Airway epithelial cell (primary cell): ENCODE results near the gene FSD1. TPM values are rescaled to one million over a fixed set of nuclear protein-coding genes. Genes with fewer than 3 reads are reported as not detected.

Source experiments
- total RNA-seq: library from RNA; depleted of rRNA; stranded (reverse); fragments of >200 nt; gene quantifications from 2 replicates; pipeline ENCODE4 v1.2.3, GENCODE V29; 2015

Gene FSD1
- total RNA-seq = 5.1 and 6.4 TPM in 2 replicates

DNA sequence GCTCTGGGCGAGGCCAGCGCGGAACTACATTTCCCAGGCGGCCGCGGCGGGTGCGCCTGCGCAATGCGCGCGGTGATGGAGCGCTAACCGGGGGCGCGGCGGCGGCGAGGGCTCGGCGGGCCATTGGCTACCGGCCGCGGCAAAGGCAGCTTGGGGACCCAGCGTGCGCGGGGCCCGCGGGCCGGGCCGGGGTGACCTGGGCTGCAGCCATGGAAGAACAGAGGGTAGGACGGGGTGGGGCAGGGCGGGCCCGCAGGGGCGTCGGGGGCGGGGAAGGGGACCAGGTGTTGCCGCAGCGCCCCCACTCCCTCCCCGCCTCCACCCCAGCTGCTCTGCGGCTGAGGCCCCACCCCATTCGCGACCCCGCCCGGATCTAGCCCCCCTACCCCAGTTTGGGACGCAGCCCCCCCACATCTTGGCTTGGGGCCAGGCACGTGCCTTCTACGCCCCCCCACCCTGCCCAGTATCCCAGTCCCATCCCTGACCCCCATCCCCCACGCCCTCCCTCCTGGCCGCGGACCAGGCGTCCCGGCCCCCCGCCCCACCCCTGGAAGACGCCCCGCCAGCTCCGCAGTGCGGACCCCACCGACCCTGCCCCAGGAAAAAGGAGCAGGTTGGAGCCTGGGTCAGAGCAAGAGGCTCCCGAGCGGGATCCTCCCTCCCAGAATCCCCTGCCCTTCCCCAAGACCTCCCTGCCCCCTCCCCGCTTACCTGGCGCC lies at the start of gene FSD1:
Gene FSD1 (plus strand): TSS at position 61 of the 719 bp plus-strand sequence. CDS start 149 bp downstream, at position 210.

DNA sequence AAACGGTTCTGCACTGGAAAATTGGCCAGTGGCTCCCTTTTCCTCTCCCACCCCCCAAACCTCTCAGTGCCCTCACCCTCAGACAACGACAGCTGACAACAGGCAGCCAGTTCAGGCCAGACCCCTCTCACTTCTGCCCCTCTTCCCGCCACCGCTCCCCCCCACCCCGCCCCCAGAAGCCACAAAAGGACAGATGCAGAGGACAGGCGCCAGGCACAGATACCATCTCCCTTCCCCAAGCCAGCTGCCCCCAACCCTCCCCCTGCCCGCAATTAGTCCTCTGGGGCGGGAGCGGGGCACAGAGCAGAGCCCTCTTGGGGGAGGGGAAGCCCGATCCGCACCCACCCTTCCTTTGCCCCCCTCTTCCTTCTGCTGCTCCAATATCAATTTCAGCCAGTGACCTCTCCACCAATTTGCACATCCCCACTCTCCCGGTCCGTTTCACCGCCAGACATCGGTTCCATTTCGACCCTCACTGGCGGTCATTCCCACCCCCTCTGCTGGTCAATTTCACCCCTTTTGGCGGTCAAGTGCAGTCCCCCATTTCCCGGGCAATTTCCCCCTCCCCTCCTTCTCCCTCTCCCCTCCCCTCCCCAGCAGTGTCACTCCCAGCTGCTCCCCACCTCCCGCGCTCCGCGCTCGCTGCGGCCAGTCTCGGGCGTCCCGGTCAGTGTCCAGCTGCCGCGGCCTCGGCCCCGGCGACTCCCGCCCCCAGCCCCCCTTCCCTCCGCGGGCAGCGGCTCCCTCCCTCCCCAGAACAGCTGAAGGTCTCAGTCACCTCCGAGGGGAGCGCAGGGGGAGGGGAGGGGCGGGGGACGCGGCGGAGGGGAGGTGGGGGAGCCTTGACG lies 25.8 kb upstream of the FSD1 start, which contains the start of gene SHD:
Gene SHD (plus strand): TSS at position 848 of the 848 bp plus-strand sequence. CDS start 798 bp downstream, outside the sequence.

GRCh38 chr19:4302243-4302640 lies 2.2 kb upstream of the FSD1 start, which contains the start of gene TMIGD2:
Gene TMIGD2 (minus strand): TSS chr19:4302389. CDS start chr19:4302385, 4 bp downstream.

GRCh38 chr19:4338441-4339355 lies 34.3 kb downstream of the FSD1 start, which contains the start of gene STAP2:
Gene STAP2 (minus strand): TSS chr19:4338827. CDS start chr19:4338753, 74 bp downstream.

GRCh38 chr19:4343370-4344307 lies 39.2 kb downstream of the FSD1 start, which contains the start of gene MPND:
Gene MPND (plus strand): TSS chr19:4343562. CDS start chr19:4343594, 32 bp downstream.

Other genes with a start within 250 kb of the FSD1 start
- gene ZBTB7A, start 237.7 kb upstream of the FSD1 start, total RNA-seq = 59.9 and 61.2 TPM in 2 replicates
- gene MAP2K2, start 180.5 kb upstream of the FSD1 start, total RNA-seq = 151 and 165 TPM in 2 replicates
- not detected in 2 replicates for gene CREB3L3, start 151.0 kb upstream of the FSD1 start, total RNA-seq
- gene SIRT6, start 122.0 kb upstream of the FSD1 start, total RNA-seq = 31.9 and 41.1 TPM in 2 replicates
- gene ANKRD24, start 121.9 kb upstream of the FSD1 start, total RNA-seq = under 0.01 and 0.28 TPM in 2 replicates
- gene EBI3, start 75.1 kb upstream of the FSD1 start, total RNA-seq = not detected in 2 replicates
- gene YJU2, start 57.5 kb upstream of the FSD1 start, total RNA-seq = 29.7 and 29.8 TPM in 2 replicates
- not detected in 2 replicates for gene SHD, start 25.3 kb upstream of the FSD1 start, total RNA-seq
- gene TMIGD2, start 2.2 kb upstream of the FSD1 start, total RNA-seq = not detected in 2 replicates
- gene STAP2, start 34.2 kb downstream of the FSD1 start, total RNA-seq = 105 and 110 TPM in 2 replicates
- 5.8 and 7.2 TPM in 2 replicates for gene MPND, start 39.0 kb downstream of the FSD1 start, total RNA-seq
- gene SH3GL1, start 95.9 kb downstream of the FSD1 start, total RNA-seq = 111 and 144 TPM in 2 replicates
- gene CHAF1A, start 98.0 kb downstream of the FSD1 start, total RNA-seq = 18.5 and 22.4 TPM in 2 replicates
- 51.6 and 55.9 TPM in 2 replicates for gene UBXN6, start 153.2 kb downstream of the FSD1 start, total RNA-seq
- gene HDGFL2, start 167.7 kb downstream of the FSD1 start, total RNA-seq = 70.5 and 81.0 TPM in 2 replicates
- gene PLIN4, start 213.9 kb downstream of the FSD1 start, total RNA-seq = 0.84 and 1.1 TPM in 2 replicates
- gene PLIN5, start 230.6 kb downstream of the FSD1 start, total RNA-seq = 0.14 TPM in 1 of 2 replicates, not detected in the other
- gene LRG1, start 235.4 kb downstream of the FSD1 start, total RNA-seq = 0.09 and 0.56 TPM in 2 replicates